ENCODE results near the gene CYP26C1. TPM values are rescaled to one million over a fixed set of nuclear protein-coding genes. Genes with fewer than 3 reads are reported as not detected.

CYP26C1 gene
- total RNA-seq, 1 experiment from 2014 or later, result 0.79 TPM

GRCh38 chr10:93081318-93081717 lies 20.7 kb downstream of the CYP26C1 start:
- H2BK12ac ChIP-seq (ENCODE audit: insufficient read length, low read depth, low read length), result no peak overlapping the region
- H3K4ac ChIP-seq (ENCODE audit: low read depth, low read length), result no peak overlapping the region
- H3K4me1 Mint-ChIP-seq, result peaks cover 24 to 28% of the 10 kb centered on the region in 2 experiments
- H2BK120ac ChIP-seq (ENCODE audit: low read depth, low read length, poor library complexity, severe bottlenecking), result no peak overlapping the region
- H3K79me2 ChIP-seq (ENCODE audit: insufficient read depth, low read length), result no peaks in the 10 kb centered on the region
- H3K14ac ChIP-seq (ENCODE audit: insufficient read depth, low read length), result no peak overlapping the region
- H3K23ac ChIP-seq (ENCODE audit: insufficient read length, low read depth, low read length), result no peak overlapping the region
- no peak overlapping the region for H2BK15ac ChIP-seq (ENCODE audit: low read depth, low read length)
- no peak overlapping the region for H2BK5ac ChIP-seq (ENCODE audit: insufficient read length, low read length)
- DNase-seq, result peak; percentile 18
- no peak overlapping the region for H4K8ac ChIP-seq (replicated peaks; ENCODE audit: insufficient read length, low read depth, low read length)
- H3K18ac ChIP-seq (ENCODE audit: insufficient read length, low read depth, low read length), result no peak overlapping the region
- no peaks in the 10 kb centered on the region for H3K23me2 ChIP-seq (ENCODE audit: insufficient read length, low read depth, low read length, poor library complexity, severe bottlenecking)
- H3K9ac ChIP-seq (ENCODE audit: extremely low read depth, insufficient read length, low read length), result no peak overlapping the region
- no peaks in the 10 kb centered on the region for H4K20me1 ChIP-seq (ENCODE audit: control insufficient read depth, insufficient read depth, insufficient read length)
- no peak overlapping the region for H2AFZ ChIP-seq (ENCODE audit: low read length)
- no peak overlapping the region for H3T11ph ChIP-seq (ENCODE audit: low read length)
- TF ChIP-seq CTCF (conservative IDR thresholded peaks at IDR 0.05), result no peak
- peaks cover 0 to 19% (median 13%) of the 10 kb centered on the region in 3 experiments; a peak in 4 of 7 replicates for H3K36me3 Mint-ChIP-seq (ENCODE audit: insufficient read depth in 1 of 3, low read depth in 3 of 3)
- no peaks in the 10 kb centered on the region for H3K9me3 ChIP-seq (ENCODE audit: control insufficient read depth, low read depth, low read length)
- H3K79me1 ChIP-seq (ENCODE audit: insufficient read depth, low read depth, low read length, poor library complexity, severe bottlenecking), result no peaks in the 10 kb centered on the region
- H3K27ac Mint-ChIP-seq, result no peak overlapping the region
- H2AK5ac ChIP-seq (ENCODE audit: insufficient read length, low read length), result no peak overlapping the region
- no peak overlapping the region for H4K91ac ChIP-seq (ENCODE audit: insufficient read length, low read depth, low read length)
- no peak overlapping the region for H3K4me3 Mint-ChIP-seq
- no peak overlapping the region for H3K4me2 ChIP-seq (ENCODE audit: insufficient read depth, insufficient read length, low read length)
- peaks cover 3% of the 10 kb centered on the region; the same call in 1 of the 2 replicates for H3K27me3 ChIP-seq (ENCODE audit: insufficient read depth, low read length)
- no peak overlapping the region for H3K56ac ChIP-seq (ENCODE audit: insufficient read length, low read depth, low read length)
- no peak overlapping the region for H2BK20ac ChIP-seq (ENCODE audit: low read depth, low read length, poor library complexity, severe bottlenecking)
- peaks cover 14% of the 10 kb centered on the region for H3K27me3 Mint-ChIP-seq (ENCODE audit: low read depth)
- no peaks in the 10 kb centered on the region for H3K9me3 Mint-ChIP-seq
- no peak overlapping the region for H4K5ac ChIP-seq (ENCODE audit: insufficient read length, low read depth, low read length)
- H3K4me1 ChIP-seq (ENCODE audit: insufficient read depth, low read length), result no peaks in the 10 kb centered on the region
- H3K27ac ChIP-seq (ENCODE audit: insufficient read length, low read depth, low read length), result no peak overlapping the region
- no CpG with 5 or more reads among the region's 3 CpGs for WGBS (ENCODE audit: extremely low coverage, insufficient read length, low lambda C conversion rate)

All from H9 (cell line).